CD14-positive monocyte (primary cell): Measurements from ENCODE around the gene SUMO3. TPM values are rescaled to one million over a fixed set of nuclear protein-coding genes. Genes with fewer than 3 reads are reported as not detected.

Experiments
- DNase-seq, 3 donors: peaks; one replicate each; pipeline ENCODE4 v3.0.0-alpha.2; 2011 to 2022
- H2AFZ ChIP-seq: 2 replicates; pipeline ENCODE4 v1.6.0; 2012; ENCODE audit warnings: mild to moderate bottlenecking, low read depth, low read length, inconsistent platforms; ENCODE audit not compliant: insufficient read depth, poor library complexity, severe bottlenecking
- H3K27ac ChIP-seq, 2 donors: 1 replicate in 1 of 2; 2 replicates in 1 of 2; pipeline ENCODE4 v1.5.1; 2012 to 2013; ENCODE audit warnings: low read length in 2 of 2, control low read depth in 1 of 2, inconsistent platforms in 1 of 2, low read depth in 1 of 2, mild to moderate bottlenecking in 1 of 2
- H3K27me3 ChIP-seq, 2 donors: one replicate each; pipeline versions ENCODE4 v1.6.0 to v1.6.1; 2011 to 2013; ENCODE audit warnings: low read length in 2 of 2; ENCODE audit not compliant: control insufficient read depth in 2 of 2, insufficient read depth in 2 of 2
- H3K36me3 ChIP-seq, 2 donors: replicated peaks in 1 of 2; 1 replicate in 1 of 2; 2 replicates in 1 of 2; pipeline versions ENCODE4 v1.5.1 to v1.6.1; 2012 to 2013; ENCODE audit warnings: low read length in 2 of 2, control low read depth in 1 of 2, inconsistent platforms in 1 of 2, mild to moderate bottlenecking in 1 of 2; ENCODE audit not compliant: insufficient read depth in 2 of 2, control insufficient read depth in 1 of 2
- H3K4me1 ChIP-seq, 2 donors: 1 replicate in 1 of 2; 2 replicates in 1 of 2; pipeline versions ENCODE4 v1.5.1 to v1.6.1; 2012 to 2013; ENCODE audit warnings: low read length in 2 of 2, control low read depth in 1 of 2, inconsistent platforms in 1 of 2, mild to moderate bottlenecking in 1 of 2, moderate library complexity in 1 of 2; ENCODE audit not compliant: insufficient read depth in 2 of 2, control insufficient read depth in 1 of 2
- H3K4me2 ChIP-seq: replicated peaks from 2 replicates; pipeline ENCODE3; 2012; ENCODE audit warnings: low read length, moderate library complexity, mild to moderate bottlenecking; ENCODE audit not compliant: poor library complexity, severe bottlenecking; ENCODE audit errors: extremely low read depth
- H3K4me3 ChIP-seq, 3 experiments: fragments of 200-600 bp in 1 of 3; sonication (generic) in 1 of 3; replicated peaks in 1 of 3; 1 replicate in 2 of 3; 2 replicates in 1 of 3; pipeline ENCODE4 v1.5.1; 2011 to 2013; ENCODE audit warnings: low read length in 3 of 3, mild to moderate bottlenecking in 3 of 3, control low read depth in 2 of 3, low read depth in 2 of 3, inconsistent platforms in 1 of 3, moderate library complexity in 1 of 3
- H3K79me2 ChIP-seq: 2 replicates; pipeline ENCODE4 v1.6.0; 2012; ENCODE audit warnings: mild to moderate bottlenecking, control low read depth, inconsistent platforms, low read length, moderate library complexity; ENCODE audit not compliant: insufficient read depth
- H3K9ac ChIP-seq: 2 replicates; pipeline ENCODE4 v1.6.0; 2017; ENCODE audit warnings: low read length, mild to moderate bottlenecking; ENCODE audit not compliant: insufficient read depth, poor library complexity, severe bottlenecking
- H3K9me3 ChIP-seq, 2 donors: replicated peaks in 1 of 2; 1 replicate in 1 of 2; 2 replicates in 1 of 2; pipeline versions ENCODE4 v1.5.1 to v1.6.1; 2012 to 2013; ENCODE audit warnings: low read length in 2 of 2, control low read depth in 1 of 2; ENCODE audit not compliant: control insufficient read depth in 1 of 2, insufficient read depth in 1 of 2
- H4K20me1 ChIP-seq: 2 replicates; pipeline ENCODE4 v1.6.0; 2012; ENCODE audit warnings: mild to moderate bottlenecking, low read length, control low read depth, moderate library complexity; ENCODE audit not compliant: insufficient read depth
- H3K27ac Mint-ChIP-seq, 7 donors: one replicate each; pipeline ENCODE4 v1.8.0; 2020; ENCODE audit warnings: mild to moderate bottlenecking in 7 of 7, mixed read lengths in 7 of 7, moderate library complexity in 6 of 7, inconsistent platforms in 2 of 7
- H3K27me3 Mint-ChIP-seq, 3 donors: one replicate each; pipeline ENCODE4 v1.8.0; 2021 to 2022; ENCODE audit warnings: low read depth in 3 of 3, mild to moderate bottlenecking in 3 of 3, mixed read lengths in 3 of 3, moderate library complexity in 3 of 3, inconsistent platforms in 1 of 3
- H3K36me3 Mint-ChIP-seq, 2 donors: one replicate each; pipeline ENCODE4 v1.8.0; 2020; ENCODE audit warnings: mixed read lengths in 2 of 2, inconsistent platforms in 1 of 2, mild to moderate bottlenecking in 1 of 2
- H3K4me1 Mint-ChIP-seq: one replicate; pipeline ENCODE4 v1.8.0; 2020; ENCODE audit warnings: mild to moderate bottlenecking, mixed read lengths
- H3K4me3 Mint-ChIP-seq, 2 donors: one replicate each; pipeline ENCODE4 v1.8.0; 2020; ENCODE audit warnings: mild to moderate bottlenecking in 2 of 2, mixed read lengths in 2 of 2, moderate library complexity in 1 of 2
- H3K9me3 Mint-ChIP-seq, 7 donors: one replicate each; pipeline ENCODE4 v1.8.0; 2020 to 2022; ENCODE audit warnings: mixed read lengths in 7 of 7, mild to moderate bottlenecking in 6 of 7, moderate library complexity in 6 of 7, inconsistent platforms in 2 of 7
- WGBS: methylation state at CpG from one replicate; pipeline ENCODE4 v1.1.5; 2013; ENCODE audit warnings: missing lambda C conversion rate; ENCODE audit not compliant: insufficient coverage; 5-methylcytosine and 5-hydroxymethylcytosine counted together
- intact Hi-C, 2 donors: fragments of 100-400 bp; cut with micrococcal nuclease; formaldehyde crosslinking; loops; one replicate each; pipeline versions ENCODE4 v1.15.0 to v1.15.1; 2023
- polyA plus RNA-seq, 3 donors: library from polyadenylated mRNA; depleted of rRNA in 1 of 3; unstranded in 2 of 3; stranded (reverse) in 1 of 3; fragments of 300-500 nt in 2 of 3; fragments of >200 nt in 1 of 3; fragmentation: Illumina TruSeq in 2 of 3; gene quantifications; 1 replicate in 2 of 3; 2 replicates in 1 of 3; pipeline ENCODE4 v1.2.3, GENCODE V29; 2012 to 2021
- TF ChIP-seq, protein P1 (sequence below): fragments of 200-600 bp; IDR thresholded peaks from one replicate; pipeline ENCODE4 v1.8.0; 2022; ENCODE audit warnings: antibody characterized with exemption, mild to moderate bottlenecking

SUMO3 gene
- polyA plus RNA-seq, 3 donors, result 70.9 to 112 (median 109) TPM

DNA sequence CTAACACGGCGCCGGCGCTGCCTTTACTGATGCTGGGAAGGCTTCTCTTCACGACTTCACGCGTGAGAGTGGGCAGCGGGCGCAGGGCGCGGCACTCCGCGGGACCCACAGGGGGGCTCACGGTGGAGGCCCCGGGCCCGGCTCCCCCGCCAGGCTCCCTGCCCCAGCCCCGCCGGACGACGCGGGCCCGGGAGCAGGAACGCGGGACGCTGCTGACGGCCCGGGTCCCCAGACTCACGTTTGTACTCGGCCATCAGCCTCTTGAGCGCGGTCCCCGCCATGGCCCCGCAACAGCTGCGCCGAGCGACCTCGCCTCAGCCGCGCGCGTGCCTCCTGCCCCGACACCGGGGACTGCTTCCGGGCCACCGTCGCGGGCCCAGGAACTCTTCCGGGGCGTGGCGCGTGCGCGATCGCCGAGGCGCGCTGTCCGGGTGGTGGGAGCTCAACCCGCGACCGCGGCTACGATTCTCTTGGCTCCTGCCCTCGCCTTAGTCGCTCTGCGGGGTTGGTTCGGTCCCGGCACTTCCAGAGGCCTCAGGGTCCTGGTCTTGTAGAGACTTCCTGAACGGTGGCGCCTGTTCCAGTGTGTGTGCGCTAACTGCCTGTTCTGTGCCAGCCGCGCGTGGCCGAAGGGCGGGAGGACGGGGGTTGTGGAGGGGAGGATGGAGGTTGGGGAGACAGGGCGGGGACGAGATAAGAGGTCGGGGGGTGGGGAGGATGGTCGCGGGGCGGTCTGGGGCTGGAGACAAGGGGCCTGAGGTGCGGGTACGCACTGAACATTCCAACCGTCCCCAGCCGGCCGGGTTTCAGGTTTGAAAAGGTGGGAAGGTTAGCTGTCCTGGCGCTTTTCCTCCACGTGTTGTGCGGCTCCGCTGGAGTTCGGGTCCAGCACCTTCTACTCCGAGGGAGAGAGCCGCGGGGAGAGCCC lies 16.1 kb downstream of the SUMO3 start, which contains the start of gene UBE2G2:
UBE2G2 (minus strand) TSS at position 353 of the 928 bp plus-strand sequence; CDS start at position 281, 72 bp downstream.
- Histone ChIP-seq H3K27me3 (no peaks in the 10 kb centered on the region), H2AFZ (peak within 1 kb of the TSS; percentile 90), H3K27ac (peak within 1 kb of the TSS in 1 of 2 donors; percentile 74), H4K20me1 (peaks cover 29% of the 10 kb centered on the region), H3K4me3 (peak within 1 kb of the TSS; percentile 65 to 86 (median 73)), H3K36me3 (peaks cover 25 to 55% of the 10 kb centered on the region in 2 donors), H3K4me1 (peaks cover 22 to 32% of the 10 kb centered on the region in 2 donors), H3K4me2 (peak within 1 kb of the TSS; percentile 93), H3K9ac (peak within 1 kb of the TSS; percentile 77), H3K9me3 (no peaks in the 10 kb centered on the region), H3K79me2 (peaks cover 48% of the 10 kb centered on the region)
- peaks cover 43 to 56% of the 10 kb centered on the region in 2 donors for H3K36me3 Mint-ChIP-seq
- intact Hi-C loops, result loop anchor here (2.0 to 5.0 kb wide), 4 partner anchors 15 to 121 kb away; partner anchors contain the start of gene ITGB2 (in 1 of the 2)
- H3K4me1 Mint-ChIP-seq, result peaks cover 33% of the 10 kb centered on the region
- peaks cover 0 to 2% (median 0%) of the 10 kb centered on the region in 3 donors for H3K27me3 Mint-ChIP-seq
- peak; percentile 68 to 76 (median 75) for DNase-seq
- peak within 1 kb of the TSS; percentile 84 to 97 for H3K4me3 Mint-ChIP-seq
- peak within 1 kb of the TSS; percentile 42 to 92 (median 84) for H3K27ac Mint-ChIP-seq
- under 1% methylated on average over 91 of the region's 97 CpGs for WGBS
- TF ChIP-seq, protein P1, sequence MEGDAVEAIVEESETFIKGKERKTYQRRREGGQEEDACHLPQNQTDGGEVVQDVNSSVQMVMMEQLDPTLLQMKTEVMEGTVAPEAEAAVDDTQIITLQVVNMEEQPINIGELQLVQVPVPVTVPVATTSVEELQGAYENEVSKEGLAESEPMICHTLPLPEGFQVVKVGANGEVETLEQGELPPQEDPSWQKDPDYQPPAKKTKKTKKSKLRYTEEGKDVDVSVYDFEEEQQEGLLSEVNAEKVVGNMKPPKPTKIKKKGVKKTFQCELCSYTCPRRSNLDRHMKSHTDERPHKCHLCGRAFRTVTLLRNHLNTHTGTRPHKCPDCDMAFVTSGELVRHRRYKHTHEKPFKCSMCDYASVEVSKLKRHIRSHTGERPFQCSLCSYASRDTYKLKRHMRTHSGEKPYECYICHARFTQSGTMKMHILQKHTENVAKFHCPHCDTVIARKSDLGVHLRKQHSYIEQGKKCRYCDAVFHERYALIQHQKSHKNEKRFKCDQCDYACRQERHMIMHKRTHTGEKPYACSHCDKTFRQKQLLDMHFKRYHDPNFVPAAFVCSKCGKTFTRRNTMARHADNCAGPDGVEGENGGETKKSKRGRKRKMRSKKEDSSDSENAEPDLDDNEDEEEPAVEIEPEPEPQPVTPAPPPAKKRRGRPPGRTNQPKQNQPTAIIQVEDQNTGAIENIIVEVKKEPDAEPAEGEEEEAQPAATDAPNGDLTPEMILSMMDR, result peak; percentile 15
- H3K9me3 Mint-ChIP-seq, result peaks cover 0 to 2% (median 0%) of the 10 kb centered on the region in 7 donors

DNA sequence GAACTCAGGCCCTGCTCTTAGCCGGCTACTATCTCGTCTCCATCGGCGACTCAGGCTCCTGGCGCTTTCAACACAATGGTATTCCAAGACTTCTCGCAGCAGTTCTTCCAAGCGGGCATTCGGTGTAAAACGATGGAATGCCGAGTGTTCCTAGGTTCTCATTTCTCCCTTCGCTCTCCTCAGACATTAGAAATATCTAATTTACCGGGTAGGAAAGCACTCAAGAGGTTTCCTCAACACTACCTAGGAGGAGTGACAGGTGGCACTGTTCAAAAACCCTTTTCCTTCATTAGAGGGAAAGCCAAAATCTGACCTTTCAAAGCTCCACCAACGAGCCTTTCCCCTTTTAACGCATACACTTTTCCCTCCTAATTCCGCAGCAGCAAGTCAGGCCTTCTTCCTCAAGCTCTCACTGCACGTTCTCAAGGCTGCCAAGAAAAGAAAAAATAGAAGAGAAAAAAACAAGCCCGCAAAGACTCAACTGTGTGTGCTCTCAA lies 16.8 kb downstream of the SUMO3 start:
- Histone ChIP-seq H3K9ac (peak overlapping the region; percentile 77), H3K4me1 (peaks cover 22 to 32% of the 10 kb centered on the region in 2 donors), H3K4me2 (peak overlapping the region; percentile 93), H3K27ac (peak overlapping the region in 1 of 2 donors; percentile 74), H3K79me2 (peaks cover 55% of the 10 kb centered on the region), H3K4me3 (peak overlapping the region; percentile 65 to 86 (median 73)), H3K27me3 (no peaks in the 10 kb centered on the region), H2AFZ (peak overlapping the region; percentile 90), H4K20me1 (peaks cover 36% of the 10 kb centered on the region), H3K36me3 (peaks cover 21 to 55% of the 10 kb centered on the region in 2 donors), H3K9me3 (no peaks in the 10 kb centered on the region)
- Mint-ChIP-seq H3K4me1 (peaks cover 33% of the 10 kb centered on the region), H3K36me3 (peaks cover 44 to 57% of the 10 kb centered on the region in 2 donors), H3K9me3 (peaks cover 0 to 2% (median 0%) of the 10 kb centered on the region in 7 donors), H3K27me3 (peaks cover 0 to 2% (median 0%) of the 10 kb centered on the region in 3 donors), H3K27ac (peak overlapping the region in 6 of 7 donors; percentile 69 to 92 (median 84)), H3K4me3 (peak overlapping the region; percentile 84 to 97)
- WGBS, result 9% methylated on average over 16 of the region's 17 CpGs
- TF ChIP-seq, protein P1, result peak; percentile 26
- DNase-seq, result peak in 1 of 3 donors; percentile 9
- intact Hi-C loops, result loop anchor here (2.0 to 5.0 kb wide), 4 partner anchors 16 to 121 kb away; partner anchors contain the start of gene ITGB2 (in 1 of the 2)
